ENCODE results near the gene EHHADH. TPM values are rescaled to one million over a fixed set of nuclear protein-coding genes. Genes with fewer than 3 reads are reported as not detected.

The EHHADH gene
- total and polyA plus RNA-seq, 2 of the 13 experiments (the other 11 are each of a cell fraction or from before 2014, with no cell fraction given): 14.5 to 38.9 TPM

DNA sequence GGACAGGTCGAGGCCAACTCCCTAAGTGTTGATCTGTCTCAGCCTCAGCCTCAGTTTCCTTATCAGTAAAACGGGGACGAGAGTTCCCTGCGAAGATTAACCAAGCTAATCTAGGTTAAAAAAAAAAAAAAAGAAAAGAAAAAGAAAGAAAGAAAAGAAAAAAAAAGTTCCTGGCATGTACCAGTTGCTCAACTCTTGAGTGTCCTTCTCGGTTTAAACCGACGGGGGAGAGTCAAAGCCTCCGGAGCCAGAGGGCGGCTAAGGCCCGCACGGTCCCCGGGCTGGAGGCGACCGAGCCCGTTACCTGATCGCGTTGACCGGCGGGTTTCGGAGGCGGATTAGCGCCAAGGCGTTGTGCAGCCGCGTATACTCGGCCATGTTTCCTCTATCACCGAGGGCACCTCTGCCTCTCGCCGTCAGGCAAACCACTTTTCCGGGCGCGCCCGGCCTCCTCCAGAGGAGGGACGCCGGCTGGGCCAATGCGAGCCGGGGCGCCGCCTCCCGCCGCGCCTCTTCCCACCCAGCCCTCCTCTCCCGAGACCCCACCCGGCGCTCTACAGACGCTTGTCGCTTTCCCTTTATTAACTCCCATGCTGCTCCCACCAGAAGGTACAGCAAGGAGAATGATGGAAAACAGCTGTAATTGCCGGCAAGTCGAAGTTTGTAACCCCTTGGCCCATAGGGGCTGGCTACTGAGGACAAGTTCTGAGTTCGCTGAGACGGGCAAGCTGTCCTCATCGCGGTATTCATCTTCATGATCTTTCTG lies at the start of gene EHHADH (continued):
- TF ChIP-seq, protein P1, sequence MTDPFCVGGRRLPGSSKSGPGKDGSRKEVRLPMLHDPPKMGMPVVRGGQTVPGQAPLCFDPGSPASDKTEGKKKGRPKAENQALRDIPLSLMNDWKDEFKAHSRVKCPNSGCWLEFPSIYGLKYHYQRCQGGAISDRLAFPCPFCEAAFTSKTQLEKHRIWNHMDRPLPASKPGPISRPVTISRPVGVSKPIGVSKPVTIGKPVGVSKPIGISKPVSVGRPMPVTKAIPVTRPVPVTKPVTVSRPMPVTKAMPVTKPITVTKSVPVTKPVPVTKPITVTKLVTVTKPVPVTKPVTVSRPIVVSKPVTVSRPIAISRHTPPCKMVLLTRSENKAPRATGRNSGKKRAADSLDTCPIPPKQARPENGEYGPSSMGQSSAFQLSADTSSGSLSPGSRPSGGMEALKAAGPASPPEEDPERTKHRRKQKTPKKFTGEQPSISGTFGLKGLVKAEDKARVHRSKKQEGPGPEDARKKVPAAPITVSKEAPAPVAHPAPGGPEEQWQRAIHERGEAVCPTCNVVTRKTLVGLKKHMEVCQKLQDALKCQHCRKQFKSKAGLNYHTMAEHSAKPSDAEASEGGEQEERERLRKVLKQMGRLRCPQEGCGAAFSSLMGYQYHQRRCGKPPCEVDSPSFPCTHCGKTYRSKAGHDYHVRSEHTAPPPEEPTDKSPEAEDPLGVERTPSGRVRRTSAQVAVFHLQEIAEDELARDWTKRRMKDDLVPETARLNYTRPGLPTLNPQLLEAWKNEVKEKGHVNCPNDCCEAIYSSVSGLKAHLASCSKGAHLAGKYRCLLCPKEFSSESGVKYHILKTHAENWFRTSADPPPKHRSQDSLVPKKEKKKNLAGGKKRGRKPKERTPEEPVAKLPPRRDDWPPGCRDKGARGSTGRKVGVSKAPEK (CRISPR knock-in tag; IDR thresholded peaks at IDR 0.05; ENCODE audit: borderline replicate concordance): no peak
- TF ChIP-seq DPF2 (CRISPR knock-in tag; IDR thresholded peaks at IDR 0.05; ENCODE audit: borderline replicate concordance, low read depth) (0 out of 2 replicates have a peak, but pooled peaks have one; percentile 2), FOXJ3 (CRISPR knock-in tag; IDR thresholded peaks at IDR 0.05; ENCODE audit: borderline replicate concordance) (no peak), ZNF746 (CRISPR knock-in tag; IDR thresholded peaks at IDR 0.05) (peak; percentile 51; the same call in 1 of the 2 replicates), CBX5 (CRISPR knock-in tag; IDR thresholded peaks at IDR 0.05; ENCODE audit: borderline replicate concordance) (peak; percentile 58; the same call in 1 of the 2 replicates), GATAD2A (CRISPR knock-in tag; IDR thresholded peaks at IDR 0.05) (peak; percentile 44), RAD21 (CRISPR knock-in tag; IDR thresholded peaks at IDR 0.05) (peak; percentile 40; the same call in 1 of the 2 replicates), FOXC1 (CRISPR knock-in tag; IDR thresholded peaks at IDR 0.05; ENCODE audit: borderline replicate concordance) (peak; percentile 86), ZFY (CRISPR knock-in tag; IDR thresholded peaks at IDR 0.05) (peak; percentile 72; the same call in 1 of the 2 replicates), IKZF1 (IDR thresholded peaks at IDR 0.05) (no peak), YY1 (IDR thresholded peaks at IDR 0.05; ENCODE audit: insufficient read depth, insufficient replicate concordance, low read depth, low read length) (peak; percentile 89)
- TF ChIP-seq, protein P2, sequence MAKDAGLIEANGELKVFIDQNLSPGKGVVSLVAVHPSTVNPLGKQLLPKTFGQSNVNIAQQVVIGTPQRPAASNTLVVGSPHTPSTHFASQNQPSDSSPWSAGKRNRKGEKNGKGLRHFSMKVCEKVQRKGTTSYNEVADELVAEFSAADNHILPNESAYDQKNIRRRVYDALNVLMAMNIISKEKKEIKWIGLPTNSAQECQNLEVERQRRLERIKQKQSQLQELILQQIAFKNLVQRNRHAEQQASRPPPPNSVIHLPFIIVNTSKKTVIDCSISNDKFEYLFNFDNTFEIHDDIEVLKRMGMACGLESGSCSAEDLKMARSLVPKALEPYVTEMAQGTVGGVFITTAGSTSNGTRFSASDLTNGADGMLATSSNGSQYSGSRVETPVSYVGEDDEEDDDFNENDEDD (CRISPR knock-in tag; IDR thresholded peaks at IDR 0.05; ENCODE audit: borderline replicate concordance): peak; percentile 42; the same call in 1 of the 2 replicates
- TF ChIP-seq, protein P3, sequence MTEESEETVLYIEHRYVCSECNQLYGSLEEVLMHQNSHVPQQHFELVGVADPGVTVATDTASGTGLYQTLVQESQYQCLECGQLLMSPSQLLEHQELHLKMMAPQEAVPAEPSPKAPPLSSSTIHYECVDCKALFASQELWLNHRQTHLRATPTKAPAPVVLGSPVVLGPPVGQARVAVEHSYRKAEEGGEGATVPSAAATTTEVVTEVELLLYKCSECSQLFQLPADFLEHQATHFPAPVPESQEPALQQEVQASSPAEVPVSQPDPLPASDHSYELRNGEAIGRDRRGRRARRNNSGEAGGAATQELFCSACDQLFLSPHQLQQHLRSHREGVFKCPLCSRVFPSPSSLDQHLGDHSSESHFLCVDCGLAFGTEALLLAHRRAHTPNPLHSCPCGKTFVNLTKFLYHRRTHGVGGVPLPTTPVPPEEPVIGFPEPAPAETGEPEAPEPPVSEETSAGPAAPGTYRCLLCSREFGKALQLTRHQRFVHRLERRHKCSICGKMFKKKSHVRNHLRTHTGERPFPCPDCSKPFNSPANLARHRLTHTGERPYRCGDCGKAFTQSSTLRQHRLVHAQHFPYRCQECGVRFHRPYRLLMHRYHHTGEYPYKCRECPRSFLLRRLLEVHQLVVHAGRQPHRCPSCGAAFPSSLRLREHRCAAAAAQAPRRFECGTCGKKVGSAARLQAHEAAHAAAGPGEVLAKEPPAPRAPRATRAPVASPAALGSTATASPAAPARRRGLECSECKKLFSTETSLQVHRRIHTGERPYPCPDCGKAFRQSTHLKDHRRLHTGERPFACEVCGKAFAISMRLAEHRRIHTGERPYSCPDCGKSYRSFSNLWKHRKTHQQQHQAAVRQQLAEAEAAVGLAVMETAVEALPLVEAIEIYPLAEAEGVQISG (CRISPR knock-in tag; IDR thresholded peaks at IDR 0.05): peak; percentile 72
- TF ChIP-seq, protein P4, sequence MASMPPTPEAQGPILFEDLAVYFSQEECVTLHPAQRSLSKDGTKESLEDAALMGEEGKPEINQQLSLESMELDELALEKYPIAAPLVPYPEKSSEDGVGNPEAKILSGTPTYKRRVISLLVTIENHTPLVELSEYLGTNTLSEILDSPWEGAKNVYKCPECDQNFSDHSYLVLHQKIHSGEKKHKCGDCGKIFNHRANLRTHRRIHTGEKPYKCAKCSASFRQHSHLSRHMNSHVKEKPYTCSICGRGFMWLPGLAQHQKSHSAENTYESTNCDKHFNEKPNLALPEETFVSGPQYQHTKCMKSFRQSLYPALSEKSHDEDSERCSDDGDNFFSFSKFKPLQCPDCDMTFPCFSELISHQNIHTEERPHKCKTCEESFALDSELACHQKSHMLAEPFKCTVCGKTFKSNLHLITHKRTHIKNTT (CRISPR knock-in tag; IDR thresholded peaks at IDR 0.05): 0 out of 2 replicates have a peak, but pooled peaks have one; percentile 62
- TF ChIP-seq, protein P5, sequence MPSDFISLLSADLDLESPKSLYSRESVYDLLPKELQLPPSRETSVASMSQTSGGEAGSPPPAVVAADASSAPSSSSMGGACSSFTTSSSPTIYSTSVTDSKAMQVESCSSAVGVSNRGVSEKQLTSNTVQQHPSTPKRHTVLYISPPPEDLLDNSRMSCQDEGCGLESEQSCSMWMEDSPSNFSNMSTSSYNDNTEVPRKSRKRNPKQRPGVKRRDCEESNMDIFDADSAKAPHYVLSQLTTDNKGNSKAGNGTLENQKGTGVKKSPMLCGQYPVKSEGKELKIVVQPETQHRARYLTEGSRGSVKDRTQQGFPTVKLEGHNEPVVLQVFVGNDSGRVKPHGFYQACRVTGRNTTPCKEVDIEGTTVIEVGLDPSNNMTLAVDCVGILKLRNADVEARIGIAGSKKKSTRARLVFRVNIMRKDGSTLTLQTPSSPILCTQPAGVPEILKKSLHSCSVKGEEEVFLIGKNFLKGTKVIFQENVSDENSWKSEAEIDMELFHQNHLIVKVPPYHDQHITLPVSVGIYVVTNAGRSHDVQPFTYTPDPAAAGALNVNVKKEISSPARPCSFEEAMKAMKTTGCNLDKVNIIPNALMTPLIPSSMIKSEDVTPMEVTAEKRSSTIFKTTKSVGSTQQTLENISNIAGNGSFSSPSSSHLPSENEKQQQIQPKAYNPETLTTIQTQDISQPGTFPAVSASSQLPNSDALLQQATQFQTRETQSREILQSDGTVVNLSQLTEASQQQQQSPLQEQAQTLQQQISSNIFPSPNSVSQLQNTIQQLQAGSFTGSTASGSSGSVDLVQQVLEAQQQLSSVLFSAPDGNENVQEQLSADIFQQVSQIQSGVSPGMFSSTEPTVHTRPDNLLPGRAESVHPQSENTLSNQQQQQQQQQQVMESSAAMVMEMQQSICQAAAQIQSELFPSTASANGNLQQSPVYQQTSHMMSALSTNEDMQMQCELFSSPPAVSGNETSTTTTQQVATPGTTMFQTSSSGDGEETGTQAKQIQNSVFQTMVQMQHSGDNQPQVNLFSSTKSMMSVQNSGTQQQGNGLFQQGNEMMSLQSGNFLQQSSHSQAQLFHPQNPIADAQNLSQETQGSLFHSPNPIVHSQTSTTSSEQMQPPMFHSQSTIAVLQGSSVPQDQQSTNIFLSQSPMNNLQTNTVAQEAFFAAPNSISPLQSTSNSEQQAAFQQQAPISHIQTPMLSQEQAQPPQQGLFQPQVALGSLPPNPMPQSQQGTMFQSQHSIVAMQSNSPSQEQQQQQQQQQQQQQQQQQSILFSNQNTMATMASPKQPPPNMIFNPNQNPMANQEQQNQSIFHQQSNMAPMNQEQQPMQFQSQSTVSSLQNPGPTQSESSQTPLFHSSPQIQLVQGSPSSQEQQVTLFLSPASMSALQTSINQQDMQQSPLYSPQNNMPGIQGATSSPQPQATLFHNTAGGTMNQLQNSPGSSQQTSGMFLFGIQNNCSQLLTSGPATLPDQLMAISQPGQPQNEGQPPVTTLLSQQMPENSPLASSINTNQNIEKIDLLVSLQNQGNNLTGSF (CRISPR knock-in tag; IDR thresholded peaks at IDR 0.05): peak; percentile 42; the same call in 1 of the 2 replicates
